ENCODE data around the gene SIPA1L3. TPM values are rescaled to one million over a fixed set of nuclear protein-coding genes. Genes with fewer than 3 reads are reported as not detected.

Gene SIPA1L3
- total and polyA plus RNA-seq, 8 donors: 19.7 to 44.8 (median 25.8) TPM

DNA sequence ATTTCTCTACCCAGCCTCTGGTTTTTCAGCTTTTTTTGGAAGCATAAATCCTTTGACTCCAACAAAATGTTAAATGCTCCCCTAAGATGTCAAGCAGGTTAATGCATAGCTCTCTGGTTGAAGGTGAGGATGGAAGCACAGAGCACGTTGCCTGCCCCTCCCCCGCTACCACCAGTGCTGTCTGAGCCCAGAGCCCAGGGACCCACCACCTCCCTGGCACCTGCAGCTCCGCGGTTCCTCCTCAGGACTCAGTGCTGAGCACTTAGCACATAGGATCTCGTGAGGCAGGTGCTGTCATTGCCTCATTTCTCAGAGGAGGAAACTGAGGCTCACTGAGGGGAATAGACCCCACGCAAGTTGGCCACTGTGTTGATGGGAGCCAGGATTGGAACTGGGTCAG, 268.4 kb downstream of the SIPA1L3 start:
- FAIRE-seq: no peak
- Histone ChIP-seq H3K4me1 (no peaks in the 10 kb centered on the region), H3K9me3 (no peaks in the 10 kb centered on the region), H3K36me3 (no peaks in the 10 kb centered on the region), H3K27ac (no peak overlapping the region), H3K27me3 (no peaks in the 10 kb centered on the region), H3K4me3 (no peak overlapping the region)
- TF ChIP-seq, protein P1, sequence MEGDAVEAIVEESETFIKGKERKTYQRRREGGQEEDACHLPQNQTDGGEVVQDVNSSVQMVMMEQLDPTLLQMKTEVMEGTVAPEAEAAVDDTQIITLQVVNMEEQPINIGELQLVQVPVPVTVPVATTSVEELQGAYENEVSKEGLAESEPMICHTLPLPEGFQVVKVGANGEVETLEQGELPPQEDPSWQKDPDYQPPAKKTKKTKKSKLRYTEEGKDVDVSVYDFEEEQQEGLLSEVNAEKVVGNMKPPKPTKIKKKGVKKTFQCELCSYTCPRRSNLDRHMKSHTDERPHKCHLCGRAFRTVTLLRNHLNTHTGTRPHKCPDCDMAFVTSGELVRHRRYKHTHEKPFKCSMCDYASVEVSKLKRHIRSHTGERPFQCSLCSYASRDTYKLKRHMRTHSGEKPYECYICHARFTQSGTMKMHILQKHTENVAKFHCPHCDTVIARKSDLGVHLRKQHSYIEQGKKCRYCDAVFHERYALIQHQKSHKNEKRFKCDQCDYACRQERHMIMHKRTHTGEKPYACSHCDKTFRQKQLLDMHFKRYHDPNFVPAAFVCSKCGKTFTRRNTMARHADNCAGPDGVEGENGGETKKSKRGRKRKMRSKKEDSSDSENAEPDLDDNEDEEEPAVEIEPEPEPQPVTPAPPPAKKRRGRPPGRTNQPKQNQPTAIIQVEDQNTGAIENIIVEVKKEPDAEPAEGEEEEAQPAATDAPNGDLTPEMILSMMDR (IDR thresholded peaks at IDR 0.05): no peak
- intact Hi-C loops (cut with DNase I): no loop called here
- WGBS, 2 donors: 91% methylated on average over 6 of the region's 6 CpGs
- no peak for ATAC-seq
- DNase-seq: no peak

DNA sequence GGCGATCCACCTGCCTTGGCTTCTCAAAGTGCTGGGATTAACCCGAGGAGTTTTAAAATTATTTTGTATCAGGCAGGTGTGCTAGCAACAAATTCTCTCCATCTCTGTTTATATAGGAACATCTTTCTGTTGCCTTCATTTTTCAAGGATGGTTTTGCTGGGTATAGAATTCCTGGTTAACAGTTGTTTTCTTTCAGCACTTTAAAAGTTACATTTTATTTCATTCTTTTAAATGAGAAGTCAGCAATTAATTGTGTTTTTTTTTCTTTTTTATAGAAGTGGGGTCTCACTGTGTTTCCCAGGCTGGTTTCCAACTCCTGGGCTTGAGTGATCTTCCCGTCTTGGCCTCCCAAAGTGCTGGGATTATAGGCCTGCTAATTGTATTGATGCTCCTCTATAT, 273.1 kb downstream of the SIPA1L3 start:
- TF ChIP-seq, protein P1 (IDR thresholded peaks at IDR 0.05): no peak
- WGBS, 2 donors: 94 to 96% methylated on average over 3 of the region's 3 CpGs
- intact Hi-C loops (cut with DNase I): no loop called here
- Histone ChIP-seq H3K27ac (no peak overlapping the region), H3K4me3 (no peak overlapping the region), H3K27me3 (no peaks in the 10 kb centered on the region), H3K4me1 (no peaks in the 10 kb centered on the region), H3K36me3 (no peaks in the 10 kb centered on the region), H3K9me3 (no peaks in the 10 kb centered on the region)
- no peak for DNase-seq
- no peak for ATAC-seq
- FAIRE-seq: no peak

DNA sequence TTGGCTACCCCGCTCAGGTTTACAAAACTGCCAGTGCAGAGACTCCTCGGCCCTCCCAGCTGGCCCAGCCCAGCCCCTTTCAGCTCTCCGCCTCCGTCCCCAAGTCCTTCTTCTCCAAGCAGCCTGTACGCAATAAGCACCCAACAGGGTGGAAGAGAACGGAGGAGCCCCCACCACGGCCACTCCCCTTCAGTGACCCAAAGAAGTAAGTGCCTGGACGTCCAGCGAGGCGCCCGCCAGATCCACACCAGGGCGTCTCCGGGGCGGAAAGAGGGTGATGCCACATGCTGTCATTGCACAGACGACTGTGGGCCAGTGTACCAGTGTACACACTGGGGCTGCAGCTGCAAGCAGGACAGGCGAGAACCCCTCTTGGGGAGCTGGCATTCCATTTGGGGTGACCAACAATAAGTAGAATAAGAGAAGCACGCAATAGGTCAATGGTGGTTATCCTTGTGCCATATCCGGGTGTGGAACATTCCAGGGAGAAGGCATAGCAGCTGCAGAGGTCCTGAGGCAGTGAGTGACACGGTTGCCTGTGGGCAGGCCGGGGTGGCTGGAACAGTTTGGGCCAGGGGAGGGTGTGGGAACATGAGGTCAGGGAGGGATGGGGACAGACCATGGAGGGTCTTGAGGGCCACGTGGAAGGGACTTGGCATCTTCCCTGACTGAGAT, 275.7 kb downstream of the SIPA1L3 start:
- no peak for FAIRE-seq
- H3K36me3 ChIP-seq: no peaks in the 10 kb centered on the region

DNA sequence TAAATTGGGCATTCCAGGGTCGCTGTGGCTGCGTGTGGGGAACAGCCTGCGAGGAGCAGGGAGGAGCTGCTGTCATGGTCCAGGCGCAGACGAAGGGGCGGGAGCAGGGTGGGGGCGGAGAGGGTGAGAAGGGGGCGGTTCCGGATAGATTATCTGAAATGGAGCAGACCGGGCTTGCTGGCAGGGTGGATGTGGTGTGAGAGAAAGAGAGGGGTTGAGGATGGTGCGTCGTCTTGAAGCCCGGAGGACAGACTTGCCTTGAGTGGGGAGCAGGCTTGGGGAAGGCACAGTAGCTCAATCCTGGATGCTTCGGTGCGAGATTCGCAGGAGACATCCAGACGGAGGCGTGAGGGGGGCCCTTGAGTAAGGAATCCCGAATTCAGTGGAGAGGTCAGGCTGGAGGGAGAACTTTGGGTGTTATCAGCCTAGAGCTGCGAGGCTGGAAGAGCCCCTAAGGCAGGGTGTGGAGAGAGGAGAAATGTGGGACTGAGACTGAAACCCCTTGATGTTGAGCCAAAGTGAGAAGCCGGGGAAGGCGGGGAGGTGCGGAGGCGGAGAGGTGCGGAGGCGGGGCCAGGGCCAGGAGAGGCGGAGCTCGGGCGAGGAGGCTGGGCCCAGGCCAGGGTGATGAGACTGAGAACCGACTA, 276.4 kb downstream of the SIPA1L3 start:
- Histone ChIP-seq H3K27me3 (no peaks in the 10 kb centered on the region), H3K36me3 (no peaks in the 10 kb centered on the region), H3K4me3 (no peak overlapping the region), H3K9me3 (no peaks in the 10 kb centered on the region), H3K27ac (no peak overlapping the region), H3K4me1 (no peaks in the 10 kb centered on the region)
- TF ChIP-seq, protein P1 (IDR thresholded peaks at IDR 0.05): no peak
- no peak for FAIRE-seq
- ATAC-seq: peak in 2 of 4 donors; percentile 17 to 21
- DNase-seq: no peak
- intact Hi-C loops (cut with DNase I): no loop called here
- 84 to 85% methylated on average over 30 of the region's 30 CpGs for WGBS, 2 donors

More for the DNA sequence above, 275.7 kb downstream of the SIPA1L3 start:
- no peaks in the 10 kb centered on the region for H3K4me1 ChIP-seq
- H3K27ac ChIP-seq: no peak overlapping the region
- no peaks in the 10 kb centered on the region for H3K9me3 ChIP-seq
- H3K27me3 ChIP-seq: no peaks in the 10 kb centered on the region
- no peak for DNase-seq
- 92 to 93% methylated on average over 21 of the region's 21 CpGs for WGBS, 2 donors
- H3K4me3 ChIP-seq: no peak overlapping the region
- TF ChIP-seq, protein P1 (IDR thresholded peaks at IDR 0.05): no peak
- peak in 1 of 4 donors; percentile 8 for ATAC-seq
- intact Hi-C loops (cut with DNase I): no loop called here

DNA sequence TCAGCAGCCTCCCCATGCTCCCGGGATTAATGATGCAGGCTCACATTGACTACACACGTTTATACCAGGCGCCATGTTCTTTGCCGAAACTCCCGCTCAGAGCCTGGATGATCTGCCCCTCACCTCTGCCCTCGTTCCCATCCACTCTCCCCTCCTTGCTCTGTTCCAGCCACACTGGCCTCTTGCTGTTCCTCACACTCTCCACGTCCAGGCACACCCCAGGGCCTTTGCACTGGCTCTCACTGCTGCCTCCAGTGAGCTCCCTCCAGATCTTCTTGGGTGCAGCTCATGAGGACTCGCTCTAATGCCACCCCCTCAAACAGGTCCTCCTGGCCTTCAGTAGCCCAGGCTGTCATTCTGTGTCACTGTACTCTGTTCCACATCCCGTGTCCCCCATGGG, 277.8 kb downstream of the SIPA1L3 start:
- Histone ChIP-seq H3K9me3 (no peaks in the 10 kb centered on the region), H3K27me3 (no peaks in the 10 kb centered on the region), H3K4me1 (no peaks in the 10 kb centered on the region), H3K36me3 (no peaks in the 10 kb centered on the region), H3K4me3 (no peak overlapping the region), H3K27ac (no peak overlapping the region)
- 89 to 96% methylated on average over 9 of the region's 9 CpGs for WGBS, 2 donors
- ATAC-seq: no peak
- intact Hi-C loops (cut with DNase I): no loop called here
- no peak for DNase-seq
- TF ChIP-seq, protein P1 (IDR thresholded peaks at IDR 0.05): no peak
- no peak for FAIRE-seq

Data from pancreas (tissue), 10 donors.